Parathyroid adenoma (tissue), 2 donors: ENCODE data around the gene SKAP1.

Source experiments
- H2AFZ ChIP-seq: fragments of 300-600 bp; sonication (generic); one replicate; pipeline ENCODE4 v1.7.0; 2017; ENCODE audit warnings: antibody characterized with exemption, mild to moderate bottlenecking
- H3K27ac ChIP-seq: fragments of 300-600 bp; sonication (generic); one replicate; pipeline ENCODE4 v1.7.0; 2017
- H3K27me3 ChIP-seq: fragments of 300-600 bp; sonication (generic); one replicate; pipeline ENCODE4 v1.7.0; 2017; ENCODE audit warnings: low read length; ENCODE audit not compliant: control insufficient read depth, insufficient read depth
- H3K36me3 ChIP-seq: fragments of 300-600 bp; sonication (generic); one replicate; pipeline ENCODE4 v1.7.0; 2017; ENCODE audit warnings: low read length; ENCODE audit not compliant: control insufficient read depth, insufficient read depth
- H3K4me1 ChIP-seq: fragments of 300-600 bp; sonication (generic); one replicate; pipeline ENCODE4 v1.7.0; 2017; ENCODE audit warnings: control low read depth
- H3K4me2 ChIP-seq: fragments of 300-600 bp; sonication (generic); one replicate; pipeline ENCODE4 v1.7.0; 2017; ENCODE audit warnings: low read length
- H3K4me3 ChIP-seq: fragments of 300-600 bp; sonication (generic); one replicate; pipeline ENCODE4 v1.7.0; 2017; ENCODE audit warnings: low read depth, low read length
- H3K79me2 ChIP-seq: fragments of 300-600 bp; sonication (generic); one replicate; pipeline ENCODE4 v1.7.0; 2017; ENCODE audit warnings: control low read depth
- H3K9ac ChIP-seq: fragments of 300-600 bp; sonication (generic); one replicate; pipeline ENCODE4 v1.7.0; 2017; ENCODE audit warnings: mild to moderate bottlenecking
- H3K9me3 ChIP-seq: fragments of 300-600 bp; sonication (generic); one replicate; pipeline ENCODE4 v1.7.0; 2017; ENCODE audit warnings: low read length; ENCODE audit not compliant: control insufficient read depth
- CTCF ChIP-seq: fragments of 300-600 bp; sonication (generic); IDR thresholded peaks from one replicate; pipeline ENCODE4 v1.7.0; 2017; ENCODE audit warnings: antibody characterized with exemption, mild to moderate bottlenecking
- donor health status: primary hyperparathyroidism.

Gene SKAP1

GRCh38 chr17:48472411-48473281 lies 42.6 kb upstream of the SKAP1 start:
- Histone ChIP-seq H3K36me3 (no peaks in the 10 kb centered on the region), H3K9ac (no peak overlapping the region), H3K9me3 (no peaks in the 10 kb centered on the region), H3K27ac (no peak overlapping the region), H3K4me1 (no peaks in the 10 kb centered on the region), H3K79me2 (no peaks in the 10 kb centered on the region), H2AFZ (no peak overlapping the region), H3K27me3 (no peaks in the 10 kb centered on the region), H3K4me2 (no peak overlapping the region), H3K4me3 (no peak overlapping the region)
- TF ChIP-seq CTCF = no peak

- Histone ChIP-seq H3K4me1 (no peaks in the 10 kb centered on the region), H3K79me2 (no peaks in the 10 kb centered on the region)
Measured at GRCh38 chr17:48471817-48472410, 41.9 kb upstream of the SKAP1 start.

GRCh38 chr17:48470388-48471034 lies 40.5 kb upstream of the SKAP1 start:
- H3K27me3 ChIP-seq = no peaks in the 10 kb centered on the region
- H3K9me3 ChIP-seq = no peaks in the 10 kb centered on the region
- H3K4me1 ChIP-seq = no peaks in the 10 kb centered on the region
- H3K9ac ChIP-seq = no peak overlapping the region
- TF ChIP-seq CTCF = no peak
- no peaks in the 10 kb centered on the region for H3K36me3 ChIP-seq
- H3K4me3 ChIP-seq = no peak overlapping the region
- no peak overlapping the region for H3K27ac ChIP-seq
- H3K79me2 ChIP-seq = no peaks in the 10 kb centered on the region
- no peak overlapping the region for H2AFZ ChIP-seq
- no peak overlapping the region for H3K4me2 ChIP-seq

More at GRCh38 chr17:48471817-48472410, 41.9 kb upstream of the SKAP1 start:
- Histone ChIP-seq H3K4me2 (no peak overlapping the region), H3K36me3 (no peaks in the 10 kb centered on the region), H3K9me3 (no peaks in the 10 kb centered on the region), H2AFZ (no peak overlapping the region), H3K27me3 (no peaks in the 10 kb centered on the region), H3K4me3 (no peak overlapping the region), H3K27ac (no peak overlapping the region), H3K9ac (no peak overlapping the region)
- no peak for TF ChIP-seq CTCF

GRCh38 chr17:48469227-48469626 lies 39.2 kb upstream of the SKAP1 start:
- Histone ChIP-seq H2AFZ (no peak overlapping the region), H3K27me3 (no peaks in the 10 kb centered on the region), H3K4me3 (no peak overlapping the region), H3K4me2 (no peak overlapping the region), H3K36me3 (no peaks in the 10 kb centered on the region), H3K27ac (no peak overlapping the region), H3K9ac (no peak overlapping the region), H3K79me2 (no peaks in the 10 kb centered on the region), H3K9me3 (no peaks in the 10 kb centered on the region), H3K4me1 (no peaks in the 10 kb centered on the region)
- no peak for TF ChIP-seq CTCF
